Activated T-helper 1 cell treated with anti-CD3 and anti-CD28 coated beads, Interleukin-12 subunit alpha, Interleukin-12 subunit beta, Interleukin-2, Interleukin-4 antibody, amounts not matched to agents 30 ng/mL and 10 ng/mL and 1 ng/mL, durations not matched to agents 14 hours and 24 hours and 36 hours (primary cell): ENCODE measurements around the gene HES6. TPM values are rescaled to one million over a fixed set of nuclear protein-coding genes. Genes with fewer than 3 reads are reported as not detected.

Source experiments
- DNase-seq: peaks from one replicate; pipeline ENCODE4 v3.0.0; 2021; ENCODE audit warnings: low spot score
- H3K27ac Mint-ChIP-seq: one replicate; pipeline ENCODE4 v1.8.0; 2021; ENCODE audit warnings: mild to moderate bottlenecking, mixed read lengths
- H3K27me3 Mint-ChIP-seq: one replicate; pipeline ENCODE4 v1.8.0; 2022; ENCODE audit warnings: mild to moderate bottlenecking, moderate library complexity, mixed read lengths; ENCODE audit not compliant: insufficient read depth
- H3K36me3 Mint-ChIP-seq: one replicate; pipeline ENCODE4 v1.8.0; 2021; ENCODE audit warnings: low read depth, mixed read lengths
- H3K4me1 Mint-ChIP-seq: one replicate; pipeline ENCODE4 v1.8.0; 2021; ENCODE audit warnings: low read depth, mixed read lengths
- H3K4me3 Mint-ChIP-seq: one replicate; pipeline ENCODE4 v1.8.0; 2021; ENCODE audit warnings: mild to moderate bottlenecking, moderate library complexity, mixed read lengths
- H3K9me3 Mint-ChIP-seq: one replicate; pipeline ENCODE4 v1.8.0; 2021; ENCODE audit warnings: mixed read lengths
- intact Hi-C: fragments of 100-400 bp; cut with micrococcal nuclease; formaldehyde crosslinking; loops from one replicate; pipeline ENCODE4 v1.15.1; 2024
- total RNA-seq: library from RNA; stranded (reverse); gene quantifications from 2 replicates; pipeline ENCODE4 v1.2.3, GENCODE V29; 2022

The HES6 gene
- 10.3 and 11.2 TPM in 2 replicates for total RNA-seq

- intact Hi-C loops = loop anchor here (1.0 kb wide), 4 partner anchors 9 to 180 kb away; partner anchors contain the start of genes ILKAP and PER2
- Mint-ChIP-seq H3K36me3 (peaks cover 4% of the 10 kb centered on the region), H3K27ac (no peak within 1 kb of the TSS), H3K4me1 (no peaks in the 10 kb centered on the region), H3K4me3 (peak within 1 kb of the TSS; percentile 88), H3K9me3 (no peaks in the 10 kb centered on the region), H3K27me3 (peaks cover 38% of the 10 kb centered on the region)
- peak; percentile 79 for DNase-seq
These were observed at the start of gene HES6 for GRCh38 chr2:238239863-238240756. Gene HES6 (minus strand): TSS chr2:238240038. CDS start chr2:238239905, 133 bp downstream.

- Mint-ChIP-seq H3K4me3 (peak overlapping the region; percentile 91), H3K27me3 (peaks cover 2% of the 10 kb centered on the region), H3K27ac (peak overlapping the region; percentile 97), H3K9me3 (no peaks in the 10 kb centered on the region), H3K4me1 (peaks cover 38% of the 10 kb centered on the region), H3K36me3 (peaks cover 2% of the 10 kb centered on the region)
- DNase-seq = no peak
- intact Hi-C loops = loop anchor here (1.0 to 5.0 kb wide), 3 partner anchors 138 to 597 kb away; no protein-coding TSS in a partner anchor
These were observed 49.7 kb upstream of the HES6 start for GRCh38 chr2:238289574-238289973.

- intact Hi-C loops = loop anchor here (1.0 to 5.0 kb wide), 6 partner anchors 31 to 597 kb away; partner anchors contain the start of genes HES6 and TRAF3IP1
- Mint-ChIP-seq H3K9me3 (no peaks in the 10 kb centered on the region), H3K27ac (peak overlapping the region; percentile 97), H3K27me3 (peaks cover 4% of the 10 kb centered on the region), H3K36me3 (peaks cover 2% of the 10 kb centered on the region), H3K4me3 (peak overlapping the region; percentile 91), H3K4me1 (peaks cover 38% of the 10 kb centered on the region)
- DNase-seq = peak; percentile 97
These were observed 49.1 kb upstream of the HES6 start for GRCh38 chr2:238288650-238289573.

GRCh38 chr2:238287737-238288649 lies 48.2 kb upstream of the HES6 start, which contains the start of gene PER2:
Gene PER2 (minus strand): TSS chr2:238288610. CDS start chr2:238277936, 10,674 bp downstream.
- Mint-ChIP-seq H3K27ac (peak within 1 kb of the TSS; percentile 97), H3K4me1 (peaks cover 38% of the 10 kb centered on the region), H3K36me3 (peaks cover 2% of the 10 kb centered on the region), H3K9me3 (no peaks in the 10 kb centered on the region), H3K27me3 (peaks cover 4% of the 10 kb centered on the region), H3K4me3 (peak within 1 kb of the TSS; percentile 91)
- no peak for DNase-seq
- intact Hi-C loops = loop anchor here (1.0 to 5.0 kb wide), 5 partner anchors 32 to 596 kb away; partner anchors contain the start of genes HES6 and TRAF3IP1

GRCh38 chr2:238286987-238287736 lies 47.3 kb upstream of the HES6 start:
- peak overlapping the region; percentile 72 for H3K27ac Mint-ChIP-seq
- H3K4me1 Mint-ChIP-seq = peaks cover 38% of the 10 kb centered on the region
- H3K36me3 Mint-ChIP-seq = peaks cover 2% of the 10 kb centered on the region
- no peaks in the 10 kb centered on the region for H3K9me3 Mint-ChIP-seq
- H3K4me3 Mint-ChIP-seq = peak overlapping the region; percentile 82
- no peak for DNase-seq
- H3K27me3 Mint-ChIP-seq = peaks cover 4% of the 10 kb centered on the region
- intact Hi-C loops = loop anchor here (5.0 kb wide), 2 partner anchors 290 to 595 kb away; no protein-coding TSS in a partner anchor

- no peak for DNase-seq
- H3K4me1 Mint-ChIP-seq = peaks cover 38% of the 10 kb centered on the region
- H3K27me3 Mint-ChIP-seq = peaks cover 3% of the 10 kb centered on the region
- H3K36me3 Mint-ChIP-seq = peaks cover 2% of the 10 kb centered on the region
- peak overlapping the region; percentile 82 for H3K4me3 Mint-ChIP-seq
- no peaks in the 10 kb centered on the region for H3K9me3 Mint-ChIP-seq
- H3K27ac Mint-ChIP-seq = no peak overlapping the region
- intact Hi-C loops = loop anchor here (5.0 kb wide), 2 partner anchors 289 to 594 kb away; no protein-coding TSS in a partner anchor
These were observed 46.7 kb upstream of the HES6 start for GRCh38 chr2:238286551-238286950.

GRCh38 chr2:238286095-238286494 lies 46.3 kb upstream of the HES6 start:
- no peak for DNase-seq
- Mint-ChIP-seq H3K4me3 (peak overlapping the region; percentile 82), H3K27me3 (peaks cover 3% of the 10 kb centered on the region), H3K9me3 (no peaks in the 10 kb centered on the region), H3K4me1 (peaks cover 38% of the 10 kb centered on the region), H3K27ac (no peak overlapping the region), H3K36me3 (peaks cover 2% of the 10 kb centered on the region)
- intact Hi-C loops = loop anchor here (5.0 kb wide), 2 partner anchors 289 to 594 kb away; no protein-coding TSS in a partner anchor

- peaks cover 3% of the 10 kb centered on the region for H3K27me3 Mint-ChIP-seq
- no peak overlapping the region for H3K27ac Mint-ChIP-seq
- no peak overlapping the region for H3K4me3 Mint-ChIP-seq
- intact Hi-C loops = loop anchor here (5.0 kb wide), 2 partner anchors 288 to 593 kb away; no protein-coding TSS in a partner anchor
- DNase-seq = no peak
- H3K36me3 Mint-ChIP-seq = peaks cover 2% of the 10 kb centered on the region
- no peaks in the 10 kb centered on the region for H3K9me3 Mint-ChIP-seq
- H3K4me1 Mint-ChIP-seq = peaks cover 38% of the 10 kb centered on the region
These were observed 45.8 kb upstream of the HES6 start for GRCh38 chr2:238285653-238286082.

- peaks cover 3% of the 10 kb centered on the region for H3K27me3 Mint-ChIP-seq
- DNase-seq = no peak
- H3K4me3 Mint-ChIP-seq = no peak overlapping the region
- H3K36me3 Mint-ChIP-seq = peaks cover 2% of the 10 kb centered on the region
- peaks cover 33% of the 10 kb centered on the region for H3K4me1 Mint-ChIP-seq
- H3K9me3 Mint-ChIP-seq = no peaks in the 10 kb centered on the region
- H3K27ac Mint-ChIP-seq = no peak overlapping the region
- intact Hi-C loops = loop anchor here (5.0 kb wide), 2 partner anchors 288 to 593 kb away; no protein-coding TSS in a partner anchor
These were observed 45.1 kb upstream of the HES6 start for GRCh38 chr2:238284802-238285515.

- H3K27ac Mint-ChIP-seq = no peak overlapping the region
- H3K27me3 Mint-ChIP-seq = peaks cover 3% of the 10 kb centered on the region
- intact Hi-C loops = no loop called here
- H3K36me3 Mint-ChIP-seq = peaks cover 2% of the 10 kb centered on the region
- H3K9me3 Mint-ChIP-seq = no peaks in the 10 kb centered on the region
- peaks cover 24% of the 10 kb centered on the region for H3K4me1 Mint-ChIP-seq
- no peak for DNase-seq
- no peak overlapping the region for H3K4me3 Mint-ChIP-seq
These were observed 43.3 kb upstream of the HES6 start for GRCh38 chr2:238282861-238283738.
